DND-41 (cell line): ENCODE measurements around the gene KCNQ1OT1.

Experiments
- ATAC-seq: fragments of 200-7000 bp; cut with Tn5 transposase; 3 replicates; pipeline ENCODE4 v1.9.1; 2021; ENCODE audit warnings: low read depth; ENCODE audit not compliant: insufficient read depth
- DNase-seq: peaks from one replicate; pipeline ENCODE4 v3.0.0-alpha.2; 2020
- H2AFZ ChIP-seq: 2 replicates; pipeline ENCODE4 v1.6.0; 2012; ENCODE audit warnings: low read depth, low read length
- H3K27ac ChIP-seq: 2 replicates; pipeline ENCODE4 v1.5.1; 2012; ENCODE audit warnings: low read length, inconsistent platforms
- H3K27me3 ChIP-seq: fragments of 200-600 bp; sonication (generic); 2 replicates; pipeline ENCODE4 v1.6.0; 2012; ENCODE audit warnings: low read length, mild to moderate bottlenecking, inconsistent platforms; ENCODE audit not compliant: insufficient read depth, poor library complexity
- H3K36me3 ChIP-seq: 2 replicates; pipeline ENCODE4 v1.5.1; 2012; ENCODE audit warnings: low read length, inconsistent platforms; ENCODE audit not compliant: insufficient read depth
- H3K4me1 ChIP-seq: 2 replicates; pipeline ENCODE4 v1.5.1; 2012; ENCODE audit warnings: mild to moderate bottlenecking, low read length; ENCODE audit not compliant: insufficient read depth
- H3K4me2 ChIP-seq: 2 replicates; pipeline ENCODE4 v1.6.0; 2012; ENCODE audit warnings: mild to moderate bottlenecking, moderate library complexity, low read length, inconsistent platforms; ENCODE audit not compliant: insufficient read depth
- H3K4me3 ChIP-seq, 2 experiments: fragments of 200-600 bp in 1 of 2; shearing (Covaris generic) in 1 of 2; 2 replicates each; pipeline ENCODE4 v1.5.1; 2012 to 2016; ENCODE audit warnings: inconsistent platforms in 2 of 2, low read length in 2 of 2, mild to moderate bottlenecking in 2 of 2, low read depth in 1 of 2, moderate library complexity in 1 of 2
- H3K79me2 ChIP-seq: 2 replicates; pipeline ENCODE4 v1.6.0; 2012; ENCODE audit warnings: low read length, inconsistent platforms; ENCODE audit not compliant: insufficient read depth
- H3K9ac ChIP-seq: 2 replicates; pipeline ENCODE4 v1.6.0; 2012; ENCODE audit warnings: low read depth, mild to moderate bottlenecking, inconsistent platforms, low read length, moderate library complexity
- H3K9me3 ChIP-seq: 2 replicates; pipeline ENCODE4 v1.5.1; 2012; ENCODE audit warnings: low read length, moderate library complexity, mild to moderate bottlenecking, inconsistent platforms; ENCODE audit not compliant: insufficient read depth, severe bottlenecking
- H4K20me1 ChIP-seq: 2 replicates; pipeline ENCODE4 v1.6.0; 2012; ENCODE audit warnings: low read length; ENCODE audit not compliant: insufficient read depth
- EZH2 ChIP-seq: IDR thresholded peaks from 3 replicates; pipeline ENCODE4 v1.6.1; 2012; ENCODE audit warnings: borderline replicate concordance, low read depth, mild to moderate bottlenecking, moderate library complexity, low read length, inconsistent platforms; ENCODE audit not compliant: severe bottlenecking
- TF ChIP-seq, protein P1 (sequence below): IDR thresholded peaks from 2 replicates; pipeline ENCODE4 v1.5.1; 2012; ENCODE audit warnings: borderline replicate concordance, low read length, moderate library complexity, mild to moderate bottlenecking; ENCODE audit not compliant: poor library complexity, severe bottlenecking; ENCODE audit errors: extremely low read depth

The KCNQ1OT1 gene

DNA sequence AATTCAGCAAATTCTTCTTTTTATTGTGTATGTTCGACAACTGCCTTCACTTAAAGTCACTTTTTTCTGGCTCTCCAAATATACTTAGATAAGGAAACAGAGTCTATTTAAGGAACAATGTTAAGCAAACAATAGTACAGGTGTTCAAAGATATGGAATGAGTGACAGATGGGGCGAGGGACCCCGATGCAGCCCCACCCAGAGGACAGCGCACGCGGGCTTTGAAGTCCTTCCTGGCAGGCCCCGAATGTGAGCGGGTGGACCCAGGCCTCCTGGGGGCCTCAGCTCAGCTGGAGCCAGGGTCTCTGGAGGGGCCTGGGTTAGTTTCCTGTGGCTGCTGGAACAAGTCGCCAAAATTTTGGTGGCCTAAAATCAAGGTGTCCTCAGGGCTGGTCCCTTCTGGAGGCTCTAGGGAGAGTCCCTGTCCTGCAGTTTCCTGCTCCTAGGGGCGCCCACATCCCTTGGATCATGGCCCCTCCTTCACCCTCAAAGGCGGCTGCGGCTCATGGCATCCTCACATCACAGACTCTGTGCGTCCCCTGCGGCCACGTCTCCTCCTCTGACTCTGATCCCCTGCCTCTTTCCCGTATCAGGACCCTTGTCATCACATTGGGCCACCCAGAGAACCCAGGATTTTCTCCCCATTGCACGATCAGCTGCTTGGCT lies 40.6 kb upstream of the KCNQ1OT1 start:
- Histone ChIP-seq H3K4me3 (no peak overlapping the region), H3K9me3 (no peaks in the 10 kb centered on the region), H2AFZ (no peak overlapping the region), H3K27ac (no peak overlapping the region), H3K79me2 (no peaks in the 10 kb centered on the region), H4K20me1 (no peaks in the 10 kb centered on the region; the same call in 1 of the 2 replicates), H3K36me3 (no peaks in the 10 kb centered on the region), H3K4me2 (no peak overlapping the region), H3K4me1 (no peaks in the 10 kb centered on the region), H3K9ac (no peak overlapping the region), H3K27me3 (no peaks in the 10 kb centered on the region)
- TF ChIP-seq, protein P1, sequence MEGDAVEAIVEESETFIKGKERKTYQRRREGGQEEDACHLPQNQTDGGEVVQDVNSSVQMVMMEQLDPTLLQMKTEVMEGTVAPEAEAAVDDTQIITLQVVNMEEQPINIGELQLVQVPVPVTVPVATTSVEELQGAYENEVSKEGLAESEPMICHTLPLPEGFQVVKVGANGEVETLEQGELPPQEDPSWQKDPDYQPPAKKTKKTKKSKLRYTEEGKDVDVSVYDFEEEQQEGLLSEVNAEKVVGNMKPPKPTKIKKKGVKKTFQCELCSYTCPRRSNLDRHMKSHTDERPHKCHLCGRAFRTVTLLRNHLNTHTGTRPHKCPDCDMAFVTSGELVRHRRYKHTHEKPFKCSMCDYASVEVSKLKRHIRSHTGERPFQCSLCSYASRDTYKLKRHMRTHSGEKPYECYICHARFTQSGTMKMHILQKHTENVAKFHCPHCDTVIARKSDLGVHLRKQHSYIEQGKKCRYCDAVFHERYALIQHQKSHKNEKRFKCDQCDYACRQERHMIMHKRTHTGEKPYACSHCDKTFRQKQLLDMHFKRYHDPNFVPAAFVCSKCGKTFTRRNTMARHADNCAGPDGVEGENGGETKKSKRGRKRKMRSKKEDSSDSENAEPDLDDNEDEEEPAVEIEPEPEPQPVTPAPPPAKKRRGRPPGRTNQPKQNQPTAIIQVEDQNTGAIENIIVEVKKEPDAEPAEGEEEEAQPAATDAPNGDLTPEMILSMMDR, result no peak
- TF ChIP-seq EZH2, result no peak
- DNase-seq (no peak), ATAC-seq (no peak)

DNA sequence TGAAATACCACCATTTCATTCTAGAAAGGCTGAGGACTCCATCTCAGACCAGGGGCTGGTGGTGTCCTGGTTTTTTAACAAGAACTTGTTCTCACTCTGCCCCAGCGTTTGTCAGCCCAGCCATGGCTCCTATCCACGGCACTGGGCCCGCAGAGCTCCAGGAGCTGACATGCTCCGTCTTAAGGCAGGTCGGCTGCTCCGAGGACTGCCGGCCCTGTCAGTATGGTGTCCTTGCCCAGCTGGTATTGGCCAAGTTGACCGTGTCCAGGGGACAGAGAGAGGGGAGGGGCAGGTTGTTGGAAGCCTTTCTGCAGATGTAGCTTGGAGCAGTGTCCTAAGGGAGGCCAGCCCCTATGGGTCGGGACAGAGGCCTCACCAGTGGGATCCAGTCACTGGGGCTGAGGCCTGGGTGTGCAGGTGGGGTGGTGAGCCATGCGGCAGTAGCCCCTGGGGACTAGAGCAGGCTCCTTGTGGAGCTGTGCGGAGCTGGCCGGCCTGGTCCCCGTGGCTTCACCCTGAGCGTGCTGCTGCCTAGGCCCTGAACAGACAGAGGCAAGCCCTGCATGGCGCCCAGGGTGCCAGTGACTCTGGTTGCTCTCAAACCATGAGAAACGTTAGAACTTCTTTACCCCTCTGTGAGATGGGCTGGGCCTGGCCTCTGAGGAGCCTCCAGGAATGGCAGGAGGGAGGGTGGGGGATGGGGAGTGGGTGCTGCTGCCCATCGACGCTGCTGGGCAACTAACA lies 39.9 kb upstream of the KCNQ1OT1 start:
- H3K9ac ChIP-seq, result no peak overlapping the region
- no peaks in the 10 kb centered on the region for H3K9me3 ChIP-seq
- no peak overlapping the region for H2AFZ ChIP-seq
- no peak overlapping the region for H3K4me2 ChIP-seq
- no peaks in the 10 kb centered on the region for H3K27me3 ChIP-seq
- no peak overlapping the region for H3K4me3 ChIP-seq
- H3K36me3 ChIP-seq, result no peaks in the 10 kb centered on the region
- TF ChIP-seq, protein P1, result no peak
- no peak for TF ChIP-seq EZH2
- H4K20me1 ChIP-seq, result no peaks in the 10 kb centered on the region; the same call in 1 of the 2 replicates
- no peak overlapping the region for H3K27ac ChIP-seq
- H3K79me2 ChIP-seq, result no peaks in the 10 kb centered on the region
- DNase-seq, result no peak
- no peak for ATAC-seq
- no peaks in the 10 kb centered on the region for H3K4me1 ChIP-seq

DNA sequence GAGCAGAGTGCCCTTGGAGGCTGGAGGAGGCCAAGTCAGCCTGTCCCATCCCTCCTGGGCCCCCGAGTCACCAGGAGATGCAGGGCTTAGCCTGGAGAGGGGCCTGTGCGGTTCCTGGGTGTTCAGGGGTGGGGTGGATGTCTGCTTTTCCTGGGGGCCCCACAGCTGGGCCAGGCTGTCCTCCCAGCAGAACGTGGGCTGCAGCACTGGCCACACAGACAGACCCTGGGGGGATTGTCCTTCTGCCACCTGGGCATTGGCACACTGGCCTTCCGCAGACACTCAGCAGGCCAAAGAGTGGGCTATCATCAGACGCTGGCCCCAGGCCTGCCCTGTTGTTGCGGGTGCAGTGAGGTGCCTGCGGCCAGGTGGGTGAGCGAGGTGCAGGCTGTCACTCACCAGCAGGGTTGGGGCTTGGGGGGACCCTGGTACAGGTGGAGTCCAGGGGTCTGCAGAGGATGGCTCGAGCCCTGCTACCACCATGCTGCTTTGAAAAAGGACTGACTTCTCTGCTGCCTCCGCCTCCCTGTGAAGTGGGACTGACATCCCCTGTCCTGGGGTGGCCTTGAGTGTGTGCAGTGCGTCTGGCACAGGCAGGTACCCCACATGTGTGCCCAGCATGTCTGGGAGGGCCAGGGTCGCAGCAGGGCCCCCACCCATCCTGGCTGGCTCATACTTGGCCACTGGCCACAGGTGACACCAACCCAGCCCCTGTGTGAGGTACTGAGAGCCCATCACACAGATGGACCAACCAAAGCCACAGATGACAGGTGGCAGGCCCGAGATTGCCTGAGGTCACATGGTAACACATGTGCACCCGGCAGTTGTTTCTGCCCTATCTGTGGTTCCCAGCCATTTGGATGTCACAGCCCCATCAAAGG lies 39.0 kb upstream of the KCNQ1OT1 start:
- DNase-seq (no peak), ATAC-seq (no peak)
- TF ChIP-seq, protein P1, result no peak
- TF ChIP-seq EZH2, result no peak
- Histone ChIP-seq H3K9ac (no peak overlapping the region), H3K9me3 (no peaks in the 10 kb centered on the region), H3K27ac (no peak overlapping the region), H3K27me3 (no peaks in the 10 kb centered on the region), H2AFZ (no peak overlapping the region), H3K4me1 (no peaks in the 10 kb centered on the region), H3K4me2 (no peak overlapping the region), H3K36me3 (no peaks in the 10 kb centered on the region), H3K4me3 (no peak overlapping the region), H3K79me2 (no peaks in the 10 kb centered on the region), H4K20me1 (no peaks in the 10 kb centered on the region; the same call in 1 of the 2 replicates)
